HG03457 (cell line): Measurements from ENCODE around the gene UVSSA.
"Not testable (repeated sequence)": the region's sequence is repeated elsewhere in the genome, so short reads cannot be mapped to it uniquely, and the experiment has no call there.

Experiments used
- ATAC-seq: cut with Tn5 transposase; IDR thresholded peaks from one replicate; pipeline ENCODE4 v1.9.1; 2021; ENCODE audit warnings: moderate number of reproducible peaks; ENCODE audit not compliant: unreplicated experiment

UVSSA gene

GRCh38 chr4:1415681-1415981 lies 68.6 kb downstream of the UVSSA start:
- ATAC-seq: no peak

GRCh38 chr4:1416051-1416947 lies 69.3 kb downstream of the UVSSA start:
- no peak for ATAC-seq

GRCh38 chr4:1416948-1417260 lies 69.9 kb downstream of the UVSSA start:
- no peak for ATAC-seq

GRCh38 chr4:1417522-1418390 lies 70.7 kb downstream of the UVSSA start:
- no peak for ATAC-seq

GRCh38 chr4:1418494-1419285 lies 71.7 kb downstream of the UVSSA start:
- no peak for ATAC-seq

GRCh38 chr4:1419708-1420107 lies 72.7 kb downstream of the UVSSA start:
- ATAC-seq: no peak

- ATAC-seq: no peak
Measured at GRCh38 chr4:1421657-1422056, 74.6 kb downstream of the UVSSA start.

GRCh38 chr4:1427010-1427409 lies 80.0 kb downstream of the UVSSA start:
- no peak for ATAC-seq

- ATAC-seq: not testable (repeated sequence)
Measured at GRCh38 chr4:1443688-1444172, 96.7 kb downstream of the UVSSA start.
